ENCODE results near the gene GFRA1.

GFRA1 gene

DNA sequence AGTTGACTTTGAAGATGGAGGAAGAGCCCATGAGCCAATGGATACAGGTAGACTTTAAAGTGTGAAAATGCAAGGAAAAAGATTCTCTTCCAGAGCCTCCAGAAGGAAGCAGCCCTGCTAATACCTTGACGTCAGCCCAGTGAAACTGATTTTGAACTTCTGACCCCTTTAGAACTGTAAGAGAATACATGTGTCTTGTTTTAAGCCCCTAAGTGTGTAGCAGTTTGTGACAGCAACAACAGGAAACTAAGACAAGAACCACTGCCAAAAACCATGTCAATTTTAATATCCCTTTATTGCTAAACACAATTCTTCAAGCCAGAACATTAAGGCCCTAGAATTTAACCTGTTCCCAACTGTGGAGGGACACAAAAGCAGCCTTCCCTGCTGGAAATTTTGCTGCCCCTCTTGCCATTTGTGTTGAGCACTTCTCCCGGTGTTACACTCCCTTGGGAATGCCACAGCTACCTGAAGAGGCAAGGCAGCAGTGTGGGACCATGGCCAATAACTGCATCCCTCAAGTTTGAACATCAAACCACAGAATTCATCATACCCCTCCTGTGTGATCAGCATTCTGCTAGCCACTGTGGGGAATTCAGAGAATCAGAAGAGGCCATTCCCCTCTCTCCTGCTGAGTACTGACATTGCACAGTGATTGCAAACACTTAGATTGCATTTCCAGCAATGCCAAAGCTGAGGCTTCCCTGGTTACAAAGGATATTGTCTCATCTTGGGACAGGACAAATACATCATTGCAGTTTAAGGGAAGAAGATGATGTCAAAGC lies 38.9 kb upstream of the GFRA1 start:
- H4K20me1 ChIP-seq (ENCODE audit: insufficient read depth, low read length): no peaks in the 10 kb centered on the region
- H3K4me2 ChIP-seq (ENCODE audit: insufficient read depth, low read length): no peak overlapping the region
- DNase-seq (no peak), ATAC-seq (ENCODE audit: insufficient read depth, low read depth) (no peak)
- no peaks in the 10 kb centered on the region for H3K4me1 ChIP-seq (ENCODE audit: insufficient read depth, low read length)
- no peaks in the 10 kb centered on the region for H3K79me2 ChIP-seq (ENCODE audit: insufficient read depth, low read length)
- H3K4me3 ChIP-seq (ENCODE audit: low read depth in 1 of 2, low read length in 2 of 2): no peak overlapping the region
- H3K27ac ChIP-seq (ENCODE audit: low read length): no peak overlapping the region
- no peak overlapping the region for H2AFZ ChIP-seq (ENCODE audit: low read depth, low read length)
- H3K36me3 ChIP-seq (ENCODE audit: insufficient read depth, low read length): no peaks in the 10 kb centered on the region
- no peaks in the 10 kb centered on the region for H3K27me3 ChIP-seq (ENCODE audit: insufficient read depth, low read length, poor library complexity)
- no peaks in the 10 kb centered on the region for H3K9me3 ChIP-seq (ENCODE audit: insufficient read depth, low read length, severe bottlenecking)
- TF ChIP-seq, protein P1, sequence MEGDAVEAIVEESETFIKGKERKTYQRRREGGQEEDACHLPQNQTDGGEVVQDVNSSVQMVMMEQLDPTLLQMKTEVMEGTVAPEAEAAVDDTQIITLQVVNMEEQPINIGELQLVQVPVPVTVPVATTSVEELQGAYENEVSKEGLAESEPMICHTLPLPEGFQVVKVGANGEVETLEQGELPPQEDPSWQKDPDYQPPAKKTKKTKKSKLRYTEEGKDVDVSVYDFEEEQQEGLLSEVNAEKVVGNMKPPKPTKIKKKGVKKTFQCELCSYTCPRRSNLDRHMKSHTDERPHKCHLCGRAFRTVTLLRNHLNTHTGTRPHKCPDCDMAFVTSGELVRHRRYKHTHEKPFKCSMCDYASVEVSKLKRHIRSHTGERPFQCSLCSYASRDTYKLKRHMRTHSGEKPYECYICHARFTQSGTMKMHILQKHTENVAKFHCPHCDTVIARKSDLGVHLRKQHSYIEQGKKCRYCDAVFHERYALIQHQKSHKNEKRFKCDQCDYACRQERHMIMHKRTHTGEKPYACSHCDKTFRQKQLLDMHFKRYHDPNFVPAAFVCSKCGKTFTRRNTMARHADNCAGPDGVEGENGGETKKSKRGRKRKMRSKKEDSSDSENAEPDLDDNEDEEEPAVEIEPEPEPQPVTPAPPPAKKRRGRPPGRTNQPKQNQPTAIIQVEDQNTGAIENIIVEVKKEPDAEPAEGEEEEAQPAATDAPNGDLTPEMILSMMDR (IDR thresholded peaks at IDR 0.05; ENCODE audit: borderline replicate concordance, extremely low read depth, low read length, poor library complexity, severe bottlenecking): no peak
- no peak for TF ChIP-seq EZH2 (IDR thresholded peaks at IDR 0.05; ENCODE audit: borderline replicate concordance, low read depth, low read length, severe bottlenecking)
- no peak overlapping the region for H3K9ac ChIP-seq (ENCODE audit: low read depth, low read length)

GRCh38 chr10:116311016-116311415 lies 38.0 kb upstream of the GFRA1 start:
- TF ChIP-seq EZH2 (IDR thresholded peaks at IDR 0.05; ENCODE audit: borderline replicate concordance, low read depth, low read length, severe bottlenecking): no peak
- TF ChIP-seq, protein P1 (IDR thresholded peaks at IDR 0.05; ENCODE audit: borderline replicate concordance, extremely low read depth, low read length, poor library complexity, severe bottlenecking): no peak
- Histone ChIP-seq H4K20me1 (ENCODE audit: insufficient read depth, low read length) (no peaks in the 10 kb centered on the region), H3K27me3 (ENCODE audit: insufficient read depth, low read length, poor library complexity) (no peaks in the 10 kb centered on the region), H3K79me2 (ENCODE audit: insufficient read depth, low read length) (no peaks in the 10 kb centered on the region), H3K36me3 (ENCODE audit: insufficient read depth, low read length) (no peaks in the 10 kb centered on the region), H3K9me3 (ENCODE audit: insufficient read depth, low read length, severe bottlenecking) (no peaks in the 10 kb centered on the region), H2AFZ (ENCODE audit: low read depth, low read length) (no peak overlapping the region), H3K4me3 (ENCODE audit: low read depth in 1 of 2, low read length in 2 of 2) (no peak overlapping the region), H3K4me1 (ENCODE audit: insufficient read depth, low read length) (no peaks in the 10 kb centered on the region), H3K27ac (ENCODE audit: low read length) (no peak overlapping the region), H3K9ac (ENCODE audit: low read depth, low read length) (no peak overlapping the region), H3K4me2 (ENCODE audit: insufficient read depth, low read length) (no peak overlapping the region)
- DNase-seq (no peak), ATAC-seq (ENCODE audit: insufficient read depth, low read depth) (no peak)

DNA sequence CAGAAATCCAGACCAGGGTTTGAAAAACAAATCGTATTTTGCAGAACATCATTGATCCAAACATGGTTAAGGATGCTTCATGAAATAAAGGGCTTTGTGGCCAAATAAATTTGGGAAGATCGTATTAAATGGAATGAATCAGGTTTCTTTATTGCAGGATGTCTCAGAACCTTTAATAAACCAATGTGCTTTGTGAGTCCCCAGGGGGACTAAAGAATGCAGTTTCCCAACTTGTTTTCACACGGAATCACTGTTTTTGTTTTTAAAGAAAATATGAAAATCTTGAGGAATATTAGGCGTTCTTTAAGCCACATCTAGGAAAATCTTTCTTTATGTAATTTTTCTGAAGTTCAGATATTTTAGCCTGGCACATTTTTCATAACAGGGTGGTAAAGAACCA lies 34.4 kb upstream of the GFRA1 start:
- Histone ChIP-seq H3K4me1 (ENCODE audit: insufficient read depth, low read length) (no peaks in the 10 kb centered on the region), H3K27me3 (ENCODE audit: insufficient read depth, low read length, poor library complexity) (no peaks in the 10 kb centered on the region), H4K20me1 (ENCODE audit: insufficient read depth, low read length) (no peaks in the 10 kb centered on the region), H3K9ac (ENCODE audit: low read depth, low read length) (no peak overlapping the region), H3K4me3 (ENCODE audit: low read depth in 1 of 2, low read length in 2 of 2) (no peak overlapping the region), H3K36me3 (ENCODE audit: insufficient read depth, low read length) (no peaks in the 10 kb centered on the region), H3K9me3 (ENCODE audit: insufficient read depth, low read length, severe bottlenecking) (no peaks in the 10 kb centered on the region), H3K27ac (ENCODE audit: low read length) (no peak overlapping the region), H3K4me2 (ENCODE audit: insufficient read depth, low read length) (no peak overlapping the region), H2AFZ (ENCODE audit: low read depth, low read length) (no peak overlapping the region), H3K79me2 (ENCODE audit: insufficient read depth, low read length) (no peaks in the 10 kb centered on the region)
- ATAC-seq (ENCODE audit: insufficient read depth, low read depth): no peak
- DNase-seq: no peak
- TF ChIP-seq, protein P1 (IDR thresholded peaks at IDR 0.05; ENCODE audit: borderline replicate concordance, extremely low read depth, low read length, poor library complexity, severe bottlenecking): no peak
- TF ChIP-seq EZH2 (IDR thresholded peaks at IDR 0.05; ENCODE audit: borderline replicate concordance, low read depth, low read length, severe bottlenecking): no peak
